Esophagus muscularis mucosa (tissue), 4 donors: ENCODE measurements around the gene ARHGAP15. TPM values are rescaled to one million over a fixed set of nuclear protein-coding genes. Genes with fewer than 3 reads are reported as not detected.

Experiments
- DNase-seq: peaks from one replicate; pipeline ENCODE4 v3.0.0-alpha.2; 2017; ENCODE audit errors: extremely low spot score
- H3K27ac ChIP-seq, 4 donors: fragments of 200-600 bp; sonication (generic); replicated peaks in 1 of 4; 1 replicate in 3 of 4; 2 replicates in 1 of 4; pipeline ENCODE4 v1.5.1; 2016 to 2019; ENCODE audit warnings: mild to moderate bottlenecking in 1 of 4
- H3K27me3 ChIP-seq, 4 donors: fragments of 200-600 bp; sonication (generic); one replicate each; pipeline versions ENCODE4 v1.5.1 to v1.6.0; 2016 to 2019
- H3K36me3 ChIP-seq, 4 donors: fragments of 200-600 bp; sonication (generic); one replicate each; pipeline ENCODE4 v1.5.1; 2016 to 2019
- H3K4me1 ChIP-seq, 4 donors: fragments of 200-600 bp; sonication (generic); one replicate each; pipeline ENCODE4 v1.5.1; 2016 to 2019
- H3K4me3 ChIP-seq, 4 donors: fragments of 200-600 bp; sonication (generic); 1 replicate in 2 of 4; 2 replicates in 2 of 4; pipeline ENCODE4 v1.5.1; 2016 to 2019; ENCODE audit warnings: mild to moderate bottlenecking in 4 of 4, moderate library complexity in 1 of 4
- H3K9me3 ChIP-seq, 4 donors: fragments of 200-600 bp; sonication (generic); 1 replicate in 3 of 4; 2 replicates in 1 of 4; pipeline ENCODE4 v1.5.1; 2016 to 2019
- EP300 ChIP-seq: sonication (generic); formaldehyde crosslinking; IDR thresholded peaks from one replicate; pipeline ENCODE4 v1.6.1; 2017; ENCODE audit warnings: antibody characterized with exemption
- POLR2A ChIP-seq: fragments of 450-650 bp; IDR thresholded peaks from one replicate; pipeline ENCODE4 v1.6.1; 2017; ENCODE audit warnings: antibody characterized with exemption, moderate library complexity, mild to moderate bottlenecking, low read depth
- POLR2AphosphoS5 ChIP-seq, 2 donors: sonication (generic); formaldehyde crosslinking; IDR thresholded peaks; one replicate each; pipeline ENCODE4 v1.6.1; 2017; ENCODE audit warnings: antibody characterized with exemption in 2 of 2
- WGBS: methylation state at CpG from one replicate; pipeline ENCODE4 v1.1.5; 2018; 5-methylcytosine and 5-hydroxymethylcytosine counted together
- intact Hi-C: fragments of 100-400 bp; cut with DNase I; formaldehyde crosslinking; loops from one replicate; pipeline ENCODE4 v1.15.1; 2023
- total RNA-seq, 4 donors: library from RNA; depleted of rRNA; stranded (reverse); fragments of >200 nt; gene quantifications; one replicate each; pipeline versions ENCODE4 v1.1.0 to v1.2.1, GENCODE V29; 2016
- TF ChIP-seq, protein P1 (sequence below), 3 experiments: fragments of 200-600 bp in 2 of 3; fragments of 450-650 bp in 1 of 3; sonication (generic) in 2 of 3; IDR thresholded peaks; one replicate each; pipeline ENCODE4 v1.5.1; 2017 to 2019; ENCODE audit warnings: antibody characterized with exemption in 3 of 3, mild to moderate bottlenecking in 2 of 3, moderate library complexity in 1 of 3

Gene ARHGAP15
- total RNA-seq, 4 donors from 2014 or later: 5.4 to 13.3 (median 7.1) TPM

DNA sequence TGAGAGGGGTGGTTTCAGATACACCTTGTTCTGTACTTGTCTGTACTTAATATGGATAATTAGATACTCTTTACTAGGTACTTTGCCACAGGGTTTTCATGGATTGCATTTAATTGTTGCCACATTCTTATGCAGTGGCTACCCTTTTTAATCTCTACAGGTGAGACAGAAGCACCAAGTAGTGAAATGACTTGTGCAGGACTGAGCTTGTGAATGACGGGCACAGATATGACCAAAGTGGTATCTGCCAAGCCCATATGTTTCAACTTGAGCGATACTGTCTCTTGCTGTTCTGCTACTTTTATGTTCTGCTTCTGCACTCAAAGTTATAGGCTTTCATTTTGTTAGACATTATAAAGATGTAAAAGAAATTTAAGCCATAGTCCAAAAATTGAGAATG is 288.2 kb downstream of the ARHGAP15 start:
- TF ChIP-seq POLR2A (no peak), POLR2AphosphoS5 (IDR thresholded peaks at IDR 0.05) (no peak), EP300 (no peak)
- TF ChIP-seq, protein P1, sequence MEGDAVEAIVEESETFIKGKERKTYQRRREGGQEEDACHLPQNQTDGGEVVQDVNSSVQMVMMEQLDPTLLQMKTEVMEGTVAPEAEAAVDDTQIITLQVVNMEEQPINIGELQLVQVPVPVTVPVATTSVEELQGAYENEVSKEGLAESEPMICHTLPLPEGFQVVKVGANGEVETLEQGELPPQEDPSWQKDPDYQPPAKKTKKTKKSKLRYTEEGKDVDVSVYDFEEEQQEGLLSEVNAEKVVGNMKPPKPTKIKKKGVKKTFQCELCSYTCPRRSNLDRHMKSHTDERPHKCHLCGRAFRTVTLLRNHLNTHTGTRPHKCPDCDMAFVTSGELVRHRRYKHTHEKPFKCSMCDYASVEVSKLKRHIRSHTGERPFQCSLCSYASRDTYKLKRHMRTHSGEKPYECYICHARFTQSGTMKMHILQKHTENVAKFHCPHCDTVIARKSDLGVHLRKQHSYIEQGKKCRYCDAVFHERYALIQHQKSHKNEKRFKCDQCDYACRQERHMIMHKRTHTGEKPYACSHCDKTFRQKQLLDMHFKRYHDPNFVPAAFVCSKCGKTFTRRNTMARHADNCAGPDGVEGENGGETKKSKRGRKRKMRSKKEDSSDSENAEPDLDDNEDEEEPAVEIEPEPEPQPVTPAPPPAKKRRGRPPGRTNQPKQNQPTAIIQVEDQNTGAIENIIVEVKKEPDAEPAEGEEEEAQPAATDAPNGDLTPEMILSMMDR (IDR thresholded peaks at IDR 0.05): no peak
- WGBS: 95% methylated on average over 2 of the region's 2 CpGs
- Histone ChIP-seq H3K36me3 (no peaks in the 10 kb centered on the region), H3K4me3 (no peak overlapping the region), H3K27me3 (no peaks in the 10 kb centered on the region), H3K9me3 (no peaks in the 10 kb centered on the region), H3K4me1 (no peaks in the 10 kb centered on the region), H3K27ac (no peak overlapping the region)
- intact Hi-C loops: no loop called here
- DNase-seq: no peak

DNA sequence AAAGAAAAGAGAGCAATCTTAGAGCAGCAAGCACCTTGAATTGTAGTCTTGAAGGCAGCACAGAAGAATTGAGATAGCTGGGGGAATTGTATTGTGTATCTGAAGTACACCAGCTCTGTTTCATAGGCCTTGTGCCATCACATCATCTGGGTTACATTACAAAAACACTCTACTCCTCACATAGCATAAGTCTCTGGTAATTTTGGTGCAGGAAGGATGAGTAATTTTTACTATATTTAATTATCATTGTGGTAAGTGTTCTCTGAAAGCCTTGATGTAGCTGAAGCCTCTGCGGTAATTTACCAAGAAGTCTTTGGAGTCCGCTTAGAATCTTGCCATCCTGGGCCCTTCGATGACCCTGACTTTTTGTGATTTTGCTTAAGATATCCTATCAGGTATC is 291.1 kb downstream of the ARHGAP15 start:
- TF ChIP-seq, protein P1 (IDR thresholded peaks at IDR 0.05): no peak
- TF ChIP-seq POLR2AphosphoS5 (IDR thresholded peaks at IDR 0.05) (no peak), EP300 (no peak), POLR2A (no peak)
- Histone ChIP-seq H3K4me3 (no peak overlapping the region), H3K27ac (no peak overlapping the region), H3K27me3 (no peaks in the 10 kb centered on the region), H3K9me3 (no peaks in the 10 kb centered on the region), H3K4me1 (no peaks in the 10 kb centered on the region), H3K36me3 (no peaks in the 10 kb centered on the region)
- DNase-seq: no peak
- intact Hi-C loops: no loop called here
- WGBS: 67% methylated on average over 3 of the region's 3 CpGs

DNA sequence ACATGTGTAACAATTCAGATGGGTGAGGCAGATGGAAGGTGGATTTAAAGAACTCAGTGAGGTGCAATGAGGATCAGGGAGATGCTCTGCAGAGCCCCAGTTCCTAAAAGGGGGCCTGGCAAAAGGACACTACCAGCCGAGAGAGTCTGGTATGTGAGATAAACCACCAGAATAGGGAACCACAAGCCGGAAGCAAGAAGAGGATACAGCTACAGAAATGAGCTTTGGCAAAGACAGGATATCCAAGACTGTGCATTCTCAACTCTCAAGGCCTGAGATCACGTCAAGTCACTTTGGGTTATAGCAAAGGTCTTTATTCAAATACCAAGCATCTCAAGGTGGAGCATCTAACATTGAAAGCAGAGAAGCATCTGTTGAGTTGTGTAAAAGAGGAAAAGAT is 293.5 kb downstream of the ARHGAP15 start:
- H3K9me3 ChIP-seq: no peaks in the 10 kb centered on the region
- no peaks in the 10 kb centered on the region for H3K36me3 ChIP-seq
- TF ChIP-seq POLR2A: no peak
- TF ChIP-seq, protein P1 (IDR thresholded peaks at IDR 0.05): no peak
- TF ChIP-seq EP300: no peak
- TF ChIP-seq POLR2AphosphoS5 (IDR thresholded peaks at IDR 0.05): no peak
- WGBS: 81% methylated on average over 3 of the region's 3 CpGs
- intact Hi-C loops: no loop called here
- H3K4me1 ChIP-seq: no peaks in the 10 kb centered on the region
- H3K27ac ChIP-seq: no peak overlapping the region
- no peaks in the 10 kb centered on the region for H3K27me3 ChIP-seq
- no peak for DNase-seq
- no peak overlapping the region for H3K4me3 ChIP-seq

DNA sequence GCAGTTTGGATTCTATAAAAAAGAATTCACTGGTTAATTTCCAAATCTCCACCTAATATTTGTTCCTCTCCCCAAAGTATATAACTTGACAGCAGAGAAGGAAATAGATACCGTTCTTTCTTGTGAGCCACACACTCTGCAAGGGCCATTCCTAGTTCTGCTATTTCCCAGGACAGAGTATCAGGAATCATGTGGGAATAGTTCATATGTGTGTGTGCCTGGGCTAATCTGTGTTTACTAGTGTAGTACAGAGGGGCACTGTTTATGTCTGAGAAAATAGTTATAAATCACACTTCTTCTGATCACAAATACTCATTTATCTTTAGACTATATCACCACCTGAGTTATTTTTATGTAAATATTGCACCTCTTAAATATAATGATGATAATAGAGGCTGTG is 296.7 kb downstream of the ARHGAP15 start:
- no peaks in the 10 kb centered on the region for H3K27me3 ChIP-seq
- DNase-seq: no peak
- H3K36me3 ChIP-seq: no peaks in the 10 kb centered on the region
- 84% methylated on average over 1 of the region's 1 CpG for WGBS
- no peak overlapping the region for H3K4me3 ChIP-seq
- no peaks in the 10 kb centered on the region for H3K9me3 ChIP-seq
- H3K27ac ChIP-seq: no peak overlapping the region
- TF ChIP-seq POLR2AphosphoS5 (IDR thresholded peaks at IDR 0.05) (no peak), POLR2A (no peak), EP300 (no peak)
- TF ChIP-seq, protein P1 (IDR thresholded peaks at IDR 0.05): no peak
- intact Hi-C loops: no loop called here
- no peaks in the 10 kb centered on the region for H3K4me1 ChIP-seq

DNA sequence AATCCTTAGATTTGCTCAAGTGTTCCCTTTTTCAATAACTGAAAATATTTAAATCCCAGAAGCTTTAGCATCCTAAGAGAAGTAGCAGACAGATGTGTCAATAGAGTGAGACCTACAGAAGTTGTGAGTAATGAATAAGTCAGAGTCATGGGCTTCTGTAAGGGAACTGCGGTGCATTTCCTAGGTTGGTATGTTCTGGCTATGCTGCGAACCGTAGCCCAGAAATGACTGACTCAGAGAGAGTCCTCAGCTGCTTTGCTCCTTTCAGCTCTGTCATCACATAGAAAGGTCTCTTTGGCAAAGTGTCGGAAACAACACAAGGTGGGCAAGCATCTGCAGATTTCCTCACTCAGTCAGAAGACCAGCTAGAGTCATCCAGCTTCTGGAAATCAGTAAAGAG is 297.1 kb downstream of the ARHGAP15 start:
- H3K36me3 ChIP-seq: no peaks in the 10 kb centered on the region
- DNase-seq: no peak
- H3K9me3 ChIP-seq: no peaks in the 10 kb centered on the region
- H3K4me3 ChIP-seq: no peak overlapping the region
- TF ChIP-seq EP300: no peak
- TF ChIP-seq, protein P1 (IDR thresholded peaks at IDR 0.05): no peak
- TF ChIP-seq POLR2A: no peak
- TF ChIP-seq POLR2AphosphoS5 (IDR thresholded peaks at IDR 0.05): no peak
- H3K4me1 ChIP-seq: no peaks in the 10 kb centered on the region
- intact Hi-C loops: no loop called here
- WGBS: 90% methylated on average over 4 of the region's 4 CpGs
- H3K27me3 ChIP-seq: no peaks in the 10 kb centered on the region
- H3K27ac ChIP-seq: no peak overlapping the region
